ENCODE data around the gene KRTCAP3. TPM values are rescaled to one million over a fixed set of nuclear protein-coding genes. Genes with fewer than 3 reads are reported as not detected.

The KRTCAP3 gene
- polyA plus RNA-seq, 1 donor (not counting 4 experiments of a cell fraction or from before 2014, with no cell fraction given) = 14.7 TPM

DNA sequence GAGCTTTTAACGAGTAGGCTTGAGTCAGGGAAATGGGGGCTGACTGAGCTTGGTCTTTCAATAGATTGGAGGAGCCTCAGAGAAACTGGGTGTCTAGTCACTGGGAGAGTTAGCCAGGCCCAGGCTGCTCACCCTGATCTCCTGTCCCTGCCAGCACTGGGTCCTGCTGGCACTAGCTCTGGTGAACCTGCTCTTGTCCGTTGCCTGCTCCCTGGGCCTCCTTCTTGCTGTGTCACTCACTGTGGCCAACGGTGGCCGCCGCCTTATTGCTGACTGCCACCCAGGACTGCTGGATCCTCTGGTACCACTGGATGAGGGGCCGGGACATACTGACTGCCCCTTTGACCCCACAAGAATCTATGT lies 720 bp downstream of the KRTCAP3 start:
- H3K4me1 ChIP-seq (ENCODE audit: control insufficient read depth, extremely low read depth, insufficient read depth, low read length) = peaks cover 21% of the 10 kb centered on the region
- H3K9me1 ChIP-seq (ENCODE audit: control insufficient read depth, extremely low read depth, insufficient read depth, low read length) = no peaks in the 10 kb centered on the region
- peak overlapping the region; percentile 49 for H2AFZ ChIP-seq (ENCODE audit: control insufficient read depth, low read length)
- no peaks in the 10 kb centered on the region for H4K20me1 ChIP-seq (ENCODE audit: control insufficient read depth, extremely low read depth, insufficient read depth, low read length)
- H3K27ac ChIP-seq (ENCODE audit: control insufficient read depth, insufficient read depth, low read length) = peak overlapping the region; percentile 36
- DNase-seq (ENCODE audit: low read depth, low spot score) (no peak), FAIRE-seq (no peak)
- peak overlapping the region; percentile 35 to 72 (median 70) for H3K4me3 ChIP-seq (ENCODE audit: control insufficient read depth in 2 of 3, extremely low read depth in 1 of 3, insufficient read depth in 2 of 3, low read depth in 1 of 3, low read length in 3 of 3)
- H3K27me3 ChIP-seq (ENCODE audit: control insufficient read depth, extremely low read depth, insufficient read depth, low read length) = no peaks in the 10 kb centered on the region
- peak overlapping the region; percentile 76 for H3K9ac ChIP-seq (ENCODE audit: control insufficient read depth, extremely low read depth, insufficient read depth, low read length)
- no peak for TF ChIP-seq EZH2 (IDR thresholded peaks at IDR 0.05; ENCODE audit: low read length)
- TF ChIP-seq, protein P1, sequence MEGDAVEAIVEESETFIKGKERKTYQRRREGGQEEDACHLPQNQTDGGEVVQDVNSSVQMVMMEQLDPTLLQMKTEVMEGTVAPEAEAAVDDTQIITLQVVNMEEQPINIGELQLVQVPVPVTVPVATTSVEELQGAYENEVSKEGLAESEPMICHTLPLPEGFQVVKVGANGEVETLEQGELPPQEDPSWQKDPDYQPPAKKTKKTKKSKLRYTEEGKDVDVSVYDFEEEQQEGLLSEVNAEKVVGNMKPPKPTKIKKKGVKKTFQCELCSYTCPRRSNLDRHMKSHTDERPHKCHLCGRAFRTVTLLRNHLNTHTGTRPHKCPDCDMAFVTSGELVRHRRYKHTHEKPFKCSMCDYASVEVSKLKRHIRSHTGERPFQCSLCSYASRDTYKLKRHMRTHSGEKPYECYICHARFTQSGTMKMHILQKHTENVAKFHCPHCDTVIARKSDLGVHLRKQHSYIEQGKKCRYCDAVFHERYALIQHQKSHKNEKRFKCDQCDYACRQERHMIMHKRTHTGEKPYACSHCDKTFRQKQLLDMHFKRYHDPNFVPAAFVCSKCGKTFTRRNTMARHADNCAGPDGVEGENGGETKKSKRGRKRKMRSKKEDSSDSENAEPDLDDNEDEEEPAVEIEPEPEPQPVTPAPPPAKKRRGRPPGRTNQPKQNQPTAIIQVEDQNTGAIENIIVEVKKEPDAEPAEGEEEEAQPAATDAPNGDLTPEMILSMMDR (optimal IDR thresholded peaks at IDR 0.05 in 1 of 3, IDR thresholded peaks at IDR 0.05 in 1 of 3, conservative IDR thresholded peaks at IDR 0.05 in 1 of 3; ENCODE audit: extremely low read depth in 1 of 3, insufficient read depth in 2 of 3, low read length in 3 of 3) = no peak
- peaks cover 21 to 42% of the 10 kb centered on the region in 2 experiments for H3K36me3 ChIP-seq (ENCODE audit: control insufficient read depth in 2 of 2, extremely low read depth in 1 of 2, insufficient read depth in 2 of 2, low read length in 2 of 2)
- H3K9me3 ChIP-seq (ENCODE audit: control insufficient read depth, low read depth, low read length) = no peaks in the 10 kb centered on the region
- H3K79me2 ChIP-seq (ENCODE audit: control insufficient read depth, insufficient read depth, low read length) = no peaks in the 10 kb centered on the region
- dilution Hi-C loops (cut with MboI; ENCODE audit: extremely low pct_ligation_motif_present, low sequenced_read_pairs) = no loop called here
- H3K4me2 ChIP-seq (ENCODE audit: control insufficient read depth, extremely low read depth, insufficient read depth, low read depth, low read length) = peak overlapping the region; percentile 72

DNA sequence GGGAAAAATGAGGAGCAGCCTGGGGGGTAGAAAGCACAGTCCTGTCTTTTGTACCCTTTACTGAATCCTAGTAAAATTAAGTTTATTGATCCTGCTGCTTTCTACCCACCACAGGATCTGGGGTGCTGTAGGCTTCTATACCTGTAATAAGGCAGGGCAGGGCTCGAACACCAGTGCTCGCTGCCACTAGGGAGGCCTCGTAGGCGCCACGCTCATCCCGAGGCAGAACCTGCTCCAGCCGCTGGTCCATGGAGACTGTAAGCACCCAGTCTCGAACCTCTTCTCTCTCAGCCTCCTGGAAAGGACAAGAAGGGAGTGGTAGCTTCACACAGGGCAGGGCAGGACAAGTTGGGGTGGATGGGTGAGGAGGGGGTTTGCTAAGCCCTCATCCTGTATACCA lies 3.0 kb downstream of the KRTCAP3 start:
- FAIRE-seq (no peak), DNase-seq (ENCODE audit: low read depth, low spot score) (no peak)
- Histone ChIP-seq H2AFZ (ENCODE audit: control insufficient read depth, low read length) (no peak overlapping the region), H3K27ac (ENCODE audit: control insufficient read depth, insufficient read depth, low read length) (peak overlapping the region; percentile 68), H3K9ac (ENCODE audit: control insufficient read depth, extremely low read depth, insufficient read depth, low read length) (no peak overlapping the region), H3K9me1 (ENCODE audit: control insufficient read depth, extremely low read depth, insufficient read depth, low read length) (no peaks in the 10 kb centered on the region), H3K79me2 (ENCODE audit: control insufficient read depth, insufficient read depth, low read length) (no peaks in the 10 kb centered on the region), H3K36me3 (ENCODE audit: control insufficient read depth in 2 of 2, extremely low read depth in 1 of 2, insufficient read depth in 2 of 2, low read length in 2 of 2) (peaks cover 14 to 44% of the 10 kb centered on the region in 2 experiments), H3K27me3 (ENCODE audit: control insufficient read depth, extremely low read depth, insufficient read depth, low read length) (no peaks in the 10 kb centered on the region), H3K4me2 (ENCODE audit: control insufficient read depth, extremely low read depth, insufficient read depth, low read depth, low read length) (peak overlapping the region; percentile 70), H4K20me1 (ENCODE audit: control insufficient read depth, extremely low read depth, insufficient read depth, low read length) (no peaks in the 10 kb centered on the region), H3K4me1 (ENCODE audit: control insufficient read depth, extremely low read depth, insufficient read depth, low read length) (peaks cover 21% of the 10 kb centered on the region), H3K4me3 (ENCODE audit: control insufficient read depth in 2 of 3, extremely low read depth in 1 of 3, insufficient read depth in 2 of 3, low read depth in 1 of 3, low read length in 3 of 3) (no peak overlapping the region), H3K9me3 (ENCODE audit: control insufficient read depth, low read depth, low read length) (no peaks in the 10 kb centered on the region)
- dilution Hi-C loops (cut with MboI; ENCODE audit: extremely low pct_ligation_motif_present, low sequenced_read_pairs) = no loop called here
- TF ChIP-seq, protein P1 (optimal IDR thresholded peaks at IDR 0.05 in 1 of 3, IDR thresholded peaks at IDR 0.05 in 1 of 3, conservative IDR thresholded peaks at IDR 0.05 in 1 of 3; ENCODE audit: extremely low read depth in 1 of 3, insufficient read depth in 2 of 3, low read length in 3 of 3) = no peak
- TF ChIP-seq EZH2 (IDR thresholded peaks at IDR 0.05; ENCODE audit: low read length) = no peak

Measured in keratinocyte (primary cell).